HG02938 (cell line): ENCODE results near the gene PATE3.

ENCODE experiments used
- ATAC-seq: cut with Tn5 transposase; IDR thresholded peaks from one replicate; pipeline ENCODE4 v1.9.1; 2021; ENCODE audit warnings: mild to moderate bottlenecking, moderate library complexity; ENCODE audit not compliant: unreplicated experiment

PATE3 gene

GRCh38 chr11:125787827-125788226 is at the start of gene PATE3:
Gene PATE3, plus strand, starts transcription at chr11:125788127. Its CDS starts 25 bp downstream, at chr11:125788152.
- ATAC-seq, result no peak

DNA sequence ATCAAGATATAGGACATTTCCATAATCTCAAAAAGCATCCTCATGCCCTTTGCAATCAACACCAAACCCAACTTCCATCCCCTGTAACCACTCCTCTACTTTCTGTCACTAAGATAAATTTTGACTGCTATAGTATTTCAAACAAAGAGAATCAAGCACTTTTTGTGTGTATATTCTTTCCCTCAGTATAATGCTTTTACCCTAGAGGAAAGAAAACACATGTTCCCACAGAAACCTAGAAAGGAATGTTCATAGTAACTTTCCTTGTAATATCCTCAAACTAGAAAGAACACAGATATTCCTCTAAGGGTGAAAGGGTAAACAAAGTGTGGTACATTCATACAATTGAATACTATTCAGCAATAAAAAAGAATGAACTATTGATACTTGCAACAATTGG is 47.3 kb upstream of the PATE3 start:
- ATAC-seq, result no peak

GRCh38 chr11:125743681-125744080 is 44.2 kb upstream of the PATE3 start:
- no peak for ATAC-seq

DNA sequence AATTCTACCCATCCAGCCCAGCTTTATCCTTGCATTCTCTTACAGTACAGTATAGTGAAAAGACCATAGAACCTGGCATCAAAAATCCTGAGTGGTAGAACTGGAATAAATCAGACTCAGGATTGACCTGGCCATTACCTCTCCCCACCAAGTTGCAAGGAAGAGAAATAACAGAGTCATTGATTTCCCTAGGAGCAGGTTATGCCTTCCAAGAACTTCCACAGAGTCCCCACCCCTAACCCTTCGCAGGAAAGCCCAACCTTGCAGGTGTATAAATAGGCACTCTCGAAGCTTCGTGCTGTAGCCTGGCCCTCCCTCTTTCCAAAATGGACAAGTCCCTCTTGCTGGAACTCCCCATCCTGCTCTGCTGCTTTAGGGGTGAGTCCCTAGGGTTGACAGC is 41.9 kb upstream of the PATE3 start, which contains the start of gene PATE1:
Gene PATE1, plus strand, starts transcription at position 301 of the 400 bp plus-strand sequence. Its CDS starts 26 bp downstream, at position 327.
- no peak for ATAC-seq

DNA sequence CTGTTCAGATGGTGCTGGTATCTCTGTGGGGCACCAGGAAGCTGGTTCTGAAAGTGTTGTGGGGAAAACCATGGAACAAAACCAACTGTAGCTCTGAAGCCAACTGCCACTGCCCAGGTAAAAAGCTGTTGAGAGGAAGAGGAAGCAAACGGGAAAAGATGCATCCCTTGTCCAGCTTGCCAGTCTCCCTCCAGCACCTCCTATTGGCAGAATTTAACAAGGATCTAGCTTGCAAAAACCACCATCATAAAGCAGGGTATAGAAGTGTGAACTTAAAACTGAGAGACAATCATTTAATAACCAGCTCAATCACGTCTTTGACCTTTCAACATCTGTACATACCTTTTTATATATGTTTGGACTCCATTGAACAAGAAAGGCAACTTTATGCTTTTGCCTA is 37.3 kb upstream of the PATE3 start:
- ATAC-seq, result no peak

- ATAC-seq, result no peak
Measured at GRCh38 chr11:125756050-125756449, 31.9 kb upstream of the PATE3 start.

GRCh38 chr11:125762445-125762844 is 25.5 kb upstream of the PATE3 start:
- ATAC-seq, result no peak

GRCh38 chr11:125763483-125763882 is 24.4 kb upstream of the PATE3 start:
- ATAC-seq, result no peak

- ATAC-seq, result no peak
Measured at GRCh38 chr11:125766251-125766650, 21.7 kb upstream of the PATE3 start.

GRCh38 chr11:125768336-125769046 is 19.4 kb upstream of the PATE3 start:
- ATAC-seq, result no peak

GRCh38 chr11:125770583-125770982 is 17.3 kb upstream of the PATE3 start:
- ATAC-seq, result no peak

DNA sequence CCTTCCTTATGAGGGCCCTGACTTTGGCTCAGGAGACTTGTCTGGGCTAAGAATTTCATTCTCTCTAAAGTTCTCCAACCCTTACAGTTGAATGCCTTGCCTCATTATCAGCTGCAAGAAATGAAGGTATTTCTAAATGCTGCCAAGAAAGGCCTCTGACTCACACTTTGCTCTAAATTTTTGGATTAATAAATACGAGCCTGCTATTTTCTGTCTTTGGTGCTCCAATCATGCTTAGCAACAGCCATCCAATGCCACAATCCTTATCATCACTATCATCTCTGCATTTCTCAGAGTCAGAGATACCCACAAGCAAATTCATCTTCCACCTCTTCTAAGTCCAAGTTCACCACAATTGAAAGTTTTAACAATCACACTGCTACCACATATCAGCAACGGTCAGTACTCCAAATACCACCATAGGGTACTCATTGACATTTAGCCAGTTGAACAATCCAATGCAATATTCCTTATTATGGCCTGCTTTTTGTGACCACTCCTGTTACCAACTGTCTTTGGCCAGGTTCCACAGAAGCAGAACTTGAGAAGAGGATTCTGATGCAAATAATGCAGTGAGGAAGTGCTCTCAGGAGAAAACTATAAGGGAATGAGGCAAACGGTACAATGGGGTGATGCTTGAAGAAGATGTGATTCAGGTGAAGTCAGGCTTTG is 15.0 kb upstream of the PATE3 start:
- no peak for ATAC-seq

GRCh38 chr11:125773516-125773915 is 14.4 kb upstream of the PATE3 start:
- ATAC-seq, result no peak

DNA sequence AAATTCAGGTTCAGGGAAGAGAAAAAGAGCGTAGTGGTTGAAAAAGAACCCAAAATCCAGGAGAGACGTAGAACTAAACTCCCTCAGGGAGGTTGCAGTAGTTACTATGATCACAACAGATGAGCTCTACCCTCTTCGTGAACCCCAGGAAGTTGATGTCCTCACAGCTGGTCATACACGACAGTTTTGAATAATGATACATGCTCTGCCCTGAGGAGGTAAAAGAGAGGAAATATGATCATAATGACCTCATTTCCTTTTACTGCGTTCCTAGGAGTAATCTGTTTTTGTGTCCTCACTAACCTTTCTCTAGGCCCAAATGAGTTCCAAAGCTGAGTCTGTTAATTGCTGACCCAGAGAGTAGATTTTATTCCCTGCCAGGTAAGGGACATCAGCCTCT is 10.6 kb upstream of the PATE3 start:
- ATAC-seq, result no peak

- ATAC-seq, result no peak
Measured at GRCh38 chr11:125778728-125779127, 9.2 kb upstream of the PATE3 start, which contains the start of gene PATE2. Gene PATE2, minus strand, starts transcription at chr11:125778828. Its CDS starts 55 bp downstream, at chr11:125778773.

DNA sequence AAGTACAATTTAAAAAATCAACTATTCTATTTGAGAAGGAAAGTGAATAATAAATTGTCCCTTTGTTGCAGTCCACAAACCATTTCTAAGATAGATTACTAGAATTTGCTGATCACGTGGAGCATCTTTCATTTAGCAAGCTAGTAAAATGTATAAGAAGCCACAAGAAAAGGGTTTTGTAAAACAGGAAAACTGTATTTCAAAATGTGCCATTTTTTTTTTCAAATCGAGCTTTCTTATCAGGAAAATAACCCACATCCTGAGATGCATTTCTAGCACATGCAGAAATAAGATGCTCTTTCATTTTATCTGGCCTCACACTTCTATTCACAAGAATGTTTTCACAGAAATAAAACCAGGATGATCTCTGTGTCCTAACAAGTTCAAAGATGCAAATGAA is 3.2 kb upstream of the PATE3 start:
- ATAC-seq, result no peak

DNA sequence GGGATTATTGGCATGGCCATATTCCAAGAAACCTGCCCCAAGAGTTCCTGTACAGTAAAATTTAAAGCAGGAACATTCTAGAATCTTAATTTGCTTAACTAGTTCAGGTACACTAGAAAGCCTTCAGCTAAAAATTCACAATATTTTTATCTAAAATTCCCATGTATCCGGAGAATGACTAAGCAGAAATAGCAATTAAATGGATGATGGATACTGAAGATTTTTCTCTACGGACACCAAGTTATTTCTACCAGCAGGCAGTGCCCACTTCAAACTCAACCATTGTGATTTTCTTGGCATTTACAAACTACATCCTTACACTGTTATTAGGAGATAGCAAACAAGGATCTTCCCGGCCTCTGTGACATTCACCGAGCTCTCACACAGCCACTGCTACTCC is 2.9 kb downstream of the PATE3 start:
- no peak for ATAC-seq

- no peak for ATAC-seq
Measured at GRCh38 chr11:125797641-125798040, 9.7 kb downstream of the PATE3 start.

- ATAC-seq, result no peak
Measured at GRCh38 chr11:125799808-125800207, 11.9 kb downstream of the PATE3 start.

DNA sequence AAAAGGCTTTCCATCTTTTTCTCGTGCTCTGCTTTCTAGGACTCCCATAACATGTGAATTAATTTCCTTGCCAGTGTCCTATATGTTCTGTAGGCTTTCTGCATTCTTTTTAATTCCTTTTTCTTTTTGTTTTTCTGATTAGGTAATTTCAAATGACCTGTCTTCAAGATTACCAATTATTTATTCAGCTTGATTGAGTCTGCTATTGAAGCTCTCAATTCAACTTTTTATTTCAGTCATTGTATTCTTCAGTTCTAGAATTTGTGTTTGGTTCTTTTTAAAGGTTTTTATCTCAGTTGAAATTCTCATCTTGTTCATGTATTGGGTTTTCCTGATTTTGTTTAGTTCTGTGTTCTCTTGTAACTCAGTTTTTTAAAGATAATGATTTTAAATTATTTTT is 14.5 kb downstream of the PATE3 start:
- ATAC-seq, result no peak

GRCh38 chr11:125807909-125808308 is 20.0 kb downstream of the PATE3 start:
- no peak for ATAC-seq

- ATAC-seq, result no peak
Measured at GRCh38 chr11:125833016-125833415, 45.1 kb downstream of the PATE3 start, which contains the start of gene PATE4. Gene PATE4, plus strand, starts transcription at chr11:125833316. Its CDS starts 44 bp downstream, at chr11:125833360.
